HG02885 (cell line): ENCODE measurements around the gene FAM222A.
"Not testable (repeated sequence)": the region's sequence is repeated elsewhere in the genome, so short reads cannot be mapped to it uniquely, and the experiment has no call there.

Source experiments
- ATAC-seq: cut with Tn5 transposase; IDR thresholded peaks from one replicate; pipeline ENCODE4 v1.9.1; 2021; ENCODE audit warnings: mild to moderate bottlenecking; ENCODE audit not compliant: unreplicated experiment, poor library complexity

FAM222A gene

DNA sequence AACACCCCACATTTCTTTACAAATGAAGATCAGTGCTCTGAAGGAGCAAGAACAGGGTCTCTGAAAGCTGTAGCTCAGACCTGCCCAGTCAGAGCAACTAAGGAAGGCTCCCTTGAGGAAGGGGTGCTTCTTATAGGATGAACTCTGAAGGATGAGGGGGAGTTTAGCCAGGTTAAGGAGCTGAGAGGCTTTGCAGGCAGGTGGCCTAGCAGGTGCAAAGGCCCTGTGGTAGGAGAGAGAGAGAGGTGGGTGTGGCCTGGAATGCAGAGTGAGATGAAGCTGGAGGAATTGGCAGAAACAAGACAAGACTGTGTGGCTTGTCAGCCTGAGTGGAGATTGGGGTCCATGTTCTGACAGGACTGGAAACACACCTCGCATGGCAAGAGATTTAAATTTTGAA lies 20.5 kb upstream of the FAM222A start:
- no peak for ATAC-seq

DNA sequence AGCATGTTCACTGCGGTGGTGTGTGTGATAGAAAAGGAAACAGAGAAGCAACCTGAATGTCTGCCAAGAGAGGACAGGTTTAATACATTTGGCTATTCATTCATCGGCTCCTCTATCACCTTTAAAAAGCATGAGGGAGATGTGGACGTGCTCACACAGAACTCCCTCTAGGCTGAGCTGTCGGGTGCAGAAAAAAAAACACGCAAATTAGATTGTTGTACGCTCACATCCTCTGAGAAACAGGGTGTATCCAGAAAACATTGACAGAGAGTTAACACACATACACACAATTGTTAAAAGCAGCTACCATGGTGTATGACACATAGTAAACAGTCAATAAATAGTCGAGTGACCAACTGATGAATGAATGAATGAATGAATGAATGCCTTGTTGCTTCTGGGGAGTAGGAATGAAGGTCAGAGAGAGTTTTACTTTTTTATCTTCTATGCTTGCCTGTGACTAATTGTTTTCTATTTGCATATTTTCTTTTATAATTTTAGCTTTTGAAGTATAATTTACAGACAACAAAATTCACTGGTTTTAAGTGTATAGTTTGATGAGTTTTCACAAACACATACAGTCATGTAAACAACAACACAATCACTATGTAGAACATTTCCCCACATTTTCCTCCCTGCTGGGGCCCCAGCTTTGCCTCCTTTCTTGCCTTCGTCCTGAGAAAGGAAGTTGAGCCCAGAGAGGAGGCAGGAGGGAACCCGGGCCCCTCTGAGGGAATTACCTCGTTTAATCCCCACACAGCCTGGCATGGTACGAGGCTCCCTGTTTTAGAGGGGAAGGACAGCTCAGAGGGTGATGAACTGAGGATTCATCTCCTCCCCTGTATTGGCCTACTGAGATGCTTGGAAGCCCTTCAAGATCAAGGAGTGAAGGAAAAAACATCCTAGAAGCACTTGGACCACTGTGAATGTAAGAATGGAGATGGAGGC lies 19.7 kb upstream of the FAM222A start:
- no peak for ATAC-seq

DNA sequence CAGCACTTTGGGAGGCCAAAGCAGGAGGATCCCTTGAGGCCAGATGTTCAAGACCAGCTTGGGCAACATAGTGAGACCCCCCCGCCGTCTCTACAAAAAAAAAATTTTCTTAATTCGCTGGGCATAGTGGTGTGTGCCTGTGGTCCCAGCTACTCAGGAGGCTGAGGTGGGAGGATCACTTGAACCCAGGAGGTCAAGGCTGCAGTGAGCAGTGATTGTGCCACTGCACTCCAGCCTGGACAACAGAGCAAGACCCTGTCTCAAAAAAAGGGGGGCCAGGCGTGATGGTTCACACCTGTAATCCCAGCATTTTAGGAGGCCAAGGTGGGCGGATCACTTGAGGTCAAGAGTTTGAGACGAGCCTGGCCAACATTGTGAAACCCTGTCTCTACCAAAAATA lies 19.0 kb upstream of the FAM222A start:
- ATAC-seq, result not testable (repeated sequence)

DNA sequence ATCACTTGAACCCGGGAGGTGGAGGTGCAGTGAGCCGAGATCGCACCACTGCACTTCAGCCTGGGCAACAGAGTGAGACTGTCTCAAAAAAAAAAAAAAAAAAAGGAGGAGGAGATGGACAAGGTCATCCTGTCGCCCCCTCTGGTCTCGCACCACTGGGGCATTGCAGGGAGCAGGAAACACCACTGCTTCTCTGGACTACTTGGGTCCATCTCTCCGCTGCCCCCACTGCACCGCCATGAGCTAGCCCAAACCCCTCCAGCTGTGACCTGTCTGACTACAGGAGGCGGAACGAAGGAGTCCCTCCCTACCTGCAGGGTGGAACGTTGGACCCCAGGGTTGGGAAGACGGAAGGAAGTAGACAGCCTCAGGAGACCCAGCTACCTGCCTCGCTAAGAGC lies 18.2 kb upstream of the FAM222A start:
- no peak for ATAC-seq

DNA sequence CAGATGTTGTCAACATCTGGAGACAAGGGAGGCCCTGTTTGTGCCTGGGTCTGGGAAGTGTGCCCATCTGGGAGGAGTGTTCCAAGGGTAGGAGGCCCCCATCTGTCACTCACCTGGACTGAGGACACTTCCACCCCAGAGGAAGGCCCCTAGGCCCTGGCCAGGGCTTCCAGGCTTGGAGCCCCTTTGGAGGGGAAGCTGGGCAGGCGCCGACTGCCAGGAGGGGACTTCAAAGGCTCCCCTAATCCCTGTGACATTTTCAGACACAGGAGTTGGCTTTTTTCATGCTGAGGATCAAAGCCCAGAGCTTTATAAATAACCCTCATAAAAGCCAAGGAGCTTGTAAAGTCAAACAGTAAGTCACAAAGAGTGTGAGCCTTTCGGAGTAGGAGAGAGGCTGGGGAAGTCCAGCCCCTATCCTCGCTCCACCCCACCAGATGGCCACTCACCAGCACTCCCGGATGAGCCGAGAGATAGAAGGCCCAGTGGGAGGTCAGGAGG lies 17.6 kb upstream of the FAM222A start:
- ATAC-seq, result no peak

DNA sequence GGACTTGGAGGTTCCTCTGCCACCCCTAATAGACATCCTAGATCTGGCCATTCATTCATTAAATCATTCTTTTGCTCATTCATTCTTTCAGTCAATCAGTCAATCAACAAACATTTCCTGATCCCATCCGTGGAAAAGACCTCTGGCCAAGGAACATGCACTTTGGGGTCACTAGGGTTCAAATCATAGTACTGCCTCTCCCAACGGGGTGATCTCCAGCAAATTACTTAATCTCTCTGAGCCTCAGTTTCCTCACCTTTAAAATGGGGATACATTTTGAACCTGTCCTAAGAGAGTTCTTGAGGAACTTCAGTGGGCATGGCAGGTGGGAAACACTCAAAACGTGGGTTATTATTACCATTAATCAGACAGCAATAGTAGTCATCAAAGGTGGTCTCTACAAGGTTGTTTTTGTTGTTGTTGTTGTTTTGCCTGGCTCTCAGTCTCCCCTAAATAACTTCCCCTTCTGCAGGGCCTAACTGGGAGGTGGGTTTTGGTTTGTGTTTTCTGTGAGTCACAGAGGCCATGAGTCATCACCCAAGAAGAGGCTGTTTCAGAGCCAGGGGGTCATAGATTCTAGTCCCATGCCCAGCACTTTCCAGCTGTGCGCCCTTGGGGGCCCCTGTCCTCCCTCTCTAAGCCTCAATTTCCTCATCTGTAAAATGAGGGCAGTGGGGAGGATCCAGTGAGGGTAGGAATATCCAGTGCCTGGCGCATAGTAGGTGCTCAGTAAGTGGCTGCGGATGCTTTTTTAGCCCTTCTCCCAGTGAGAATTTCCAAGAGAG lies 16.9 kb upstream of the FAM222A start:
- ATAC-seq, result no peak

DNA sequence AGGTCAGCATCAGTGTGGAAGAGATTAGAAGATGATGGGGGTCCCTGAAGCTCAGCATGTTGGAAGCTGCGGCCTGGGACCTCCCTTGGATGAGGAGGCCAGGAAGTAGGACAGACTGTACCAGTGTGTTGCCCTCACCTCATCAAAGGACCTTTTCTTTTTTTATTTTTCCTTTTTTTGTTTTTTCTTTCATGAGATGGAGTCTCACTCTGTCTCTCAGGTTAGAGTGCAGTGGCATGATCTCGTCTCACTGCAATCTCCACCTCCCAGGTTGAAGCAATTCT lies 16.4 kb upstream of the FAM222A start:
- ATAC-seq, result no peak

DNA sequence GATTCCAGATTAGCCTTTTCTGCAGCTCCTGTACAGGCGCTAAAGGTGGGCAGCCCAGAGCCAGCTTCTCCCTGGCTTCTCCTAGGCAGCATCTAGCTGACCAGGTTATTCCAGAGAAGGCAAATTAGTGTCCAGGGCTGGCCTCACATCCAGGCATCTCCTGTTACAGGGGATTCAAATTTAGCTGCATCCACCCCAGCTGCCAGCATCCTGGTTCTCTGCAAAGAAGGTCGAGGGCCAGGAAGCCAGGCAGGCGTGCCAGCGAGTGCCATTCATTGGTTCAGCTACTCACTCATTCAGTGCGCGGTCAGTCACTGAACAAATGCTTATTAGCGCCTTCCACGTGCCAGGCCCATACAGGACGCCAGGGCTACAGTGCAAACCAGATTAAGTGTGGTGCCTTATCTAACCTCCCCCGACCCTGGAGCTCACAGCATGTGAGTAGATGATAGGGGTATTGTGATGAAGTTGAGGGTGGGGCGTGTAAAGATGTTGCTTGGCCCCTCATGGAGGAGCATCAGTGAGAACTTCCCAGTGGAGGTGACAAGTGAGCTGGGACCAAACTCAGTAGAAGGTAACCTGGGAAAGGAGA lies 15.7 kb upstream of the FAM222A start:
- ATAC-seq, result no peak

DNA sequence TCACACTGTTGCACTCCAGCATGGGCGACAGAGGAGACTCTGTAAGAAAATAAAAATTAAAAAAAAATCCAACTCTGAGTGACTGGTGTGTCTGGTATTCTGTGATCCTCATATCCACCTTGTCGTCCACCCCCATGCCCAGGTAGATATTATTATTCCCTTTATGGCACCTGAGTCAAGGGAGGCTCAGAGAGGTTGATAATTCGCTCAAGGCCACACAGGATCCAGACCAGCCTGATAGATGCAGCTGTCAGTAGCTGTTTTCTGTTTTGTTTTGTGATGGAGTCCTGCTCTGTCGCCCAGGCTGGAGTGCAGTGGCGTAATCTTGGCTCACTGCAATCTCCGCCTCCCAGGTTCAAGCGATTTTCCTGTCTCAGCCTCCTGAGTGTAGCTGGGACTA lies 14.8 kb upstream of the FAM222A start:
- ATAC-seq, result no peak

DNA sequence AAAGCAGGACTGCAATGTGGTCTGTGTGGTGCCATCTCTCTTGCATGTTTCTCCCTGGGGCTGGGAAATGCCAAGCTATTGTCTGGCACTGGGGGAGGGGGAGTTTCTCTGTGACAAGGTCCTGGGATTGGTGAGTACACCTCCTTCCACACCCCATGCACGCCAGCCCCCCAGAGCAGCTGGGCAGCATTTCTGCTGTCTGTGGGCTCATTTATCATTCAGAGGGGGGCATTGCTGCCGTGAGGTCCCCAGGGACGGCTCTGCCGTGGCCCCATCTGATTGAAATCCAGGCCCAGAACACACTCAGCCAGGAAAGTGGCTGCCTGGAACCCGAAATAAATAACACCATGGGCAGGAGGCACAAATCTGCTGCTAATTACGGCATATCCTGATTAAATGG lies 12.6 kb upstream of the FAM222A start:
- ATAC-seq, result no peak

DNA sequence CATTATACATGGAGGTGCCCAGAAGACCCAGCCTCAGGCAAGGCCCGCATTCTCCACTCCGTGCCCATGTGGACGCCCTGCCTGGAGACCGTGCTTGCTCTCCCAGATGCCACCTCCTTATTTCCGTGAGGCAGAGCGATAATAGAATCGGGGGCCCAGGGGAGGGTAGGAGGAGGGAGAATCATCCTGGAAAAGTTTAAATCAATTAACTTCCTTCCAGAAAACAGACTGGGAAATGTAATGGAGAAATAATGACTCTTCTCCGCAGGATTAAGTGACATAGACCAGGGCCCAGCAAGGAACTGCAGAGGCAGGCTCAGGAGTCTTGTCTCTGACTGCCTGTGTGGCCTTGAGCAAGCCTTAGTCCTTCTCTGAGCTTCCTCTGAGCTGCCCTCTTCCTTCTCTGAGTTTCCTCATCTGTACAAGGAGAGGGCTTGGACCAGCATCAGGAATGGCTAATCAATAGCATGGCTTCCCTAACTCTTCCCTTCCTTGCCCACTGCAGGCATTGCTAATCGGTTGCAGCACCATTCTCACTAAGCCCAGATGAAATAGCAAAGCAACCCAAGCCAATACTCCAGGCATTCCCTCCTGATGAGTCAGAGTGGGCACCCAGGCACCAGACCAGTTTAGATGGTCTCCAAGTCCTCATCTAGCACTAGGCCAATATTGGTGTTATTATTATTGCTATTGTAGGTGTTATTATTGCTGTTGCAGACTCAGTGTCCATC lies 11.3 kb upstream of the FAM222A start:
- no peak for ATAC-seq

DNA sequence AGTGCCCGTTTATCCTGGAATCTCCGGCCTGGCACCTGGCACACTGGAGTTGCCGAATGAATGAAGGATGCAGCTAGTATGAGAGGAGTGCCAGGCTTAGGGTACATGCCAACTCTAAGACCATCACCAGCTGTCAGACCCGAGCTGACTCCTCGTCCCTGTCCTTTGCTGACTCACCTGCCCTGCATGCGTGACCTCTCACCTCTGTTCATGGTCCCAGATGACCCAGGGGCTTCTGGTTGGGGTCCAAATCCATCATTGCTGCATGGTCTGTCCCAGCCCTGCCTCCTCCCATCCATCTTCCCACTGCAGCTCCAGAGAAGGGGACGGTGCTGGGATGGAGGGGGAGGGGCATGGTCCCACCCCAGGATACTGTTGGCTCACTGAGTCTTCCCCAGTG lies 9.9 kb upstream of the FAM222A start:
- no peak for ATAC-seq

DNA sequence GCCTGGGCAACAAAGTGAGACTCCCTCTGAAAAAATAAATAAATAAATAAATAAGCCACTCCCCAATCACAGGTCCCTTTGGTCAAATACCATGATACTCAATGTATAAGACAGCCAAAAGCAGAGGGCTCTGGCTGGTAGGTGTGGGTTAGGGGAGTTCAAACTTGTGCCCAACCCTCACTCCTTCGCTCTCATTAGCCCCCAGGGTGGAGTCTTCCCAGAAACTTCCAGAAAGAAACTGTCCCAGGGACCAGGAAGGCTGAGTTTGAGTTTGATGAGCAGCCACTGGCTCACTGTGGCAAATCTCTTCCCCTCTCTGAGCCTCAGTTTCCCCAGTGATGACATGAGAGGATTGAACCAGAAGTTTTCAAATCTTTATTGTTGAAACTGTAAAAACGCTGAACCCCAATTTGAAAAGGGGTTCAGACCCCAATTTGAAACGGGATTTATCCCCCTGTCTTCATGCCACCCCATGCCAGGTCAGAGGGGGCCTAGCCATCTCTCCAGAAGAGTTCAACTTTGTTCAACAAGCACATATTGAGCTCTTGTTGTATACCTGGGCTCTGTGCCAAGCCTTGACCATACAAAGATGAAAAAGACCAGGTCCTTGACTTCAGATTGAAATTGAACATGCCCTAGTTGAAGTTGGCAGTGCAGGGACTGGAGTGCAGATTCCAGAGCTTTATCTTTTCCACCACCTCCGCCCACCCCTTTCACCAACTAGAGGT lies 9.1 kb upstream of the FAM222A start:
- no peak for ATAC-seq

DNA sequence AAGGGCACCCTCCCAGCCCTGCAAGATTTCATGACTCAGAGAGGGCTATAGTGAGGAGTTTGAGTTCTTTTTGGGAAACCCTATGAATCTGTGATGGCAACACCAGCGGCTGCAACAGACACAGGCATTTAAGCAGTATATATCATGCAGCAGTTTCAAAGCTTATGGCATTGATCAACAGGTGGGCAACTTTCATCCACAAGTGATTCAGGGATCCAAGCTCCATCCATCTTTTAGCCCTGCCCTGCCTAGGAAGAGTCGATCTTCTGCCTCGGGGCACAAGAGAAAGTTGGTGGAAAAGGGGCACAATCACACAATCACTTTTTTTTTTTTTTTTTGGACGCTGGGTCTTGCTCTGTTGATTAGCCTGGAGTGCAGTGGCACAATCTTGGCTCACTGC lies 8.3 kb upstream of the FAM222A start:
- ATAC-seq, result no peak

DNA sequence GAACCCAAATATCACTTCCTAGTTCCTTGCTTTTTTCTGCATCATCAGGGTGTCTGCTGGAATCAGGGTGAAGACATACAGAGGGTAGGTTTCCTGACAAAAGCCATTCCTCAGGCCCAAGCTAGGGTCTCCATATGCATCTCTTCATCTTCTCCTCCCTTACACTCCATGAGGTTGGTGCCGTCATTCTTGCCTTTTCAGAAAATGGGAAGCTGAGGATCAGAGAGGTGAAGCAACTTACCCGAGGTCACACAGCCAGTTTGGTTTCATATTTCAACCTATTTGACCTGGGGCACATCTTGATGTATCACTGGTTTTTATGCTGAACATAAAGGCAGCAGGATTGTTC lies 7.3 kb upstream of the FAM222A start:
- no peak for ATAC-seq

DNA sequence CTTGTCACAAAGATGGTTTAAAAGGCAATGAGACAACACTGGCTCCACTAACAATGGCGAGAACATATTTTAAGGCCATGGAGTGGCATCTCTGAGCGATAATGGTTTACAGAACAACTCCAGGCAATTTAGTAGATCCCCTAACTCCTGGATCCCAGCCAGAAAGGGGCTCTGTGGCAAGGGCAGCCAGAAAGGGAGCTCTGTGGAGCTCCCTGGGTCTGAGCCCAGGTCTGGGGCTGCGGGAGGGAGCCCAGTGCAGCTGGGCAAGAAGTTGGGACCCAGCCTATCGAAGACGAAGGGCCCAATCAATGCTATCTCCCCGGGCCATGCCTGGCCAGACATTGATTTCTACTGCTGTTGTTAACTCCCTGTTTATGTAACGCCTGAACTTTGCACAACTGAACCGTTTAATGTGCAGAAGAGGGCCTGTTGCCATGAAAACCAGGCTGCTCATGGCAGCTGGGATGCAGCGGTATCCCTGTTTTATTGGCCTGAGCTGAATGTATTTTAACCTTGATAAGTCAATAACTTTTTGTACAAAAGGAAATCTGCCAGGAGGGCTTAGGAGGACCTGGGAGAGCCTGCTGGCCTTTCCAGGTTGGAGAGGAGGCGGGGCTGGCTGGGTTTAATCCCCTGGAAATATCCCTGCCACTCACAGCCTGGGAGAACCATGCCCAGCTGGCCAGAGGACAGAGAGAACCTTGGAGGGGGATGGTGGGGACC lies 6.7 kb upstream of the FAM222A start:
- no peak for ATAC-seq

DNA sequence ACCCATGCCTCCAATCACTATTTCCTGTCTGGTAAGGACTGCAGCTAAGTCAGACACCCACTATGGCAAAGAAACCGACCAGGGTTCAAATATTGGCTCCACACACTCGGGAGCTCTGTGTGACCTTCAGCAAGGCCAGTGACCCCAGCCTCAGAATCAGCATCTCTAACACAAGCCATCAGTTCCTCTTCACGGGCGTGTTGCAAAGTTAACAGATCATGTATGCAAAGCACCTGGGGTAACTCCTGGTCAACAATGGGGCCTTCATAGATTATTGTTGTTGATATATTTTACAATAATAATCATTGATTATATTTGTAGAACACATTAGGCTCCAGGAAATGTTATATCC lies 6.2 kb upstream of the FAM222A start:
- no peak for ATAC-seq

DNA sequence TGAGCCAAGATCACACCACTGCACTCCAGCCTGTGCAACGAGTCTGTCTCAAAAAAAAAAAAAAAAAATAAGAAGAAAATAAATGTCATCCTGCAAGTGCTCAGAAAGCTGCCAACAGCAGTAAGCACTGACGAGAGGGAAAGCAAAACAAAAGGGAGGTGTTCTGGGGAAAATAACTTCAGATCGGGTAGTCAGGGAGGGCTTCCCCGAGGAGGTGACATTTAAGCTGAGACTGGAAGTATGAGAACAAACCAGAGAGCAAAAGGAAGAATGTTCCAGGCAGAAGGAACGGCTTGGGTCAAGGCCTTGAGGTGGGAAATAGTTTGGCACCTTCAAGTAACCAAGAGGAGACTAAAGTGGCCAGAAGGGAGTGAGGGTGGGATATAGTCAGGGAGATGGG lies 4.7 kb upstream of the FAM222A start:
- no peak for ATAC-seq

DNA sequence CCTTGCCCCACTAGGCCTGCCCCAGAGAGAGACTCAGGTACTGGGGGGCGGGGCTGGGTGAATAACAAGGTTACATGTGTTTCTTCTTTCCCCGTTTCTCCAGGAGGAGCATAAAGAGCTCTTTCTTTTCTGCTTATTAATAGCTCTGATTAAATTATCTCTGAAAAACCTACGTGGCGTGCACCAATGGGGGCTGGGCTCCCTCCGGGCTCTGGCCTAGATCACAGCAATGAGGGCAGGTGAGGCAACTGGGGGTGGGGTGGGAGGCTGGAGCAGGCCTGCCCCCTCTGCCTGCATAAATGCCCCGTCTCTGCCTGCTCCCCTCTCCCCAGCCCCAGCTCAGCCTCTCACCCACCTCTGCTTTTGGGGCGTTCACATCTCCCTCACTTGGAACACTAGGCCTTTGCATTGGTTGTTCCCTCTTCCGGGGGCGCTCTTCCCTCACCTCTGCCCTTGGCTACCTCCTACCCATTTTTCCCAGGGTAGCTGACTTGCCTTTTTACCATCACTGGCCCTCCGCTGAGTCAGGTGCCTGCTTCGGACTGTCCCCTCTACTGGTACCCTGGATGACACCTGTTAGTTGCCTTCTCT lies 4.1 kb upstream of the FAM222A start:
- no peak for ATAC-seq
